ENCODE data around the gene USB1. TPM values are rescaled to one million over a fixed set of nuclear protein-coding genes. Genes with fewer than 3 reads are reported as not detected.
"Not testable (repeated sequence)": the region's sequence is repeated elsewhere in the genome, so short reads cannot be mapped to it uniquely, and the experiment has no call there.

Gene USB1
- total RNA-seq, 4 donors from 2014 or later = 18.8 to 42.5 (median 33.4) TPM

- TF ChIP-seq CTCF (IDR thresholded peaks at IDR 0.05) = no peak
- no peak for DNase-seq (ENCODE audit: low spot score)
- ATAC-seq (ENCODE audit: low FRiP score) = no peak
Observed at GRCh38 chr16:57998992-57999365, 2.2 kb upstream of the USB1 start.

- no peak for ATAC-seq (ENCODE audit: low FRiP score)
- DNase-seq (ENCODE audit: low spot score) = no peak
- no peak for TF ChIP-seq CTCF (IDR thresholded peaks at IDR 0.05)
Observed at GRCh38 chr16:57999366-57999970, 1.7 kb upstream of the USB1 start.

GRCh38 chr16:57999971-58000705, 1.1 kb upstream of the USB1 start, which contains the start of gene ZNF319:
Gene ZNF319 (minus strand): TSS chr16:58000672. CDS start chr16:57998265, 2,407 bp downstream.
- TF ChIP-seq CTCF (IDR thresholded peaks at IDR 0.05) = no peak
- no peak for DNase-seq (ENCODE audit: low spot score)
- ATAC-seq (ENCODE audit: low FRiP score) = peak; percentile 28

- ATAC-seq (ENCODE audit: low FRiP score) (no peak), DNase-seq (ENCODE audit: low spot score) (no peak)
- no peak for TF ChIP-seq CTCF (IDR thresholded peaks at IDR 0.05)
Observed at GRCh38 chr16:58001781-58002415, 691 bp downstream of the USB1 start.

- no peak for TF ChIP-seq CTCF (IDR thresholded peaks at IDR 0.05)
- DNase-seq (ENCODE audit: low spot score) = no peak
- no peak for ATAC-seq (ENCODE audit: low FRiP score)
Observed at GRCh38 chr16:58002416-58002800, 1.2 kb downstream of the USB1 start.

- ATAC-seq (ENCODE audit: low FRiP score) (no peak), DNase-seq (ENCODE audit: low spot score) (no peak)
- no peak for TF ChIP-seq CTCF (IDR thresholded peaks at IDR 0.05)
Observed at GRCh38 chr16:58002936-58003335, 1.7 kb downstream of the USB1 start.

GRCh38 chr16:58004736-58005135, 3.5 kb downstream of the USB1 start:
- not testable (repeated sequence) for DNase-seq (ENCODE audit: low spot score); ATAC-seq (ENCODE audit: low FRiP score)

Data from omental fat pad (tissue), 4 donors.